GM23338 (cell line): ENCODE data around the gene AGAP5. TPM values are rescaled to one million over a fixed set of nuclear protein-coding genes. Genes with fewer than 3 reads are reported as not detected.

Experiments
- ATAC-seq: fragments of 200-7000 bp; cut with Tn5 transposase; 3 replicates; pipeline ENCODE4 v1.9.1; 2020
- DNase-seq: peaks from one replicate; pipeline ENCODE4 v3.0.0-alpha.2; 2015; ENCODE audit warnings: low spot score
- H2AFZ ChIP-seq: fragments of 200-600 bp; sonication (generic); 2 replicates; pipeline ENCODE4 v1.8.0; 2016; ENCODE audit warnings: antibody characterized with exemption, mild to moderate bottlenecking, moderate library complexity
- H3F3A ChIP-seq: fragments of 200-600 bp; sonication (generic); replicated peaks from 2 replicates; pipeline ENCODE4 v1.8.0; 2017; ENCODE audit warnings: antibody characterized with exemption, mixed run types, low read depth
- H3K27ac ChIP-seq: fragments of 200-600 bp; sonication (generic); 2 replicates; pipeline ENCODE4 v1.6.1; 2016; ENCODE audit warnings: low read depth
- H3K27me3 ChIP-seq: fragments of 200-600 bp; sonication (generic); 2 replicates; pipeline ENCODE4 v1.8.0; 2016; ENCODE audit warnings: mild to moderate bottlenecking, mixed run types, moderate library complexity; ENCODE audit not compliant: insufficient read depth
- H3K36me3 ChIP-seq: fragments of 200-600 bp; sonication (generic); 2 replicates; pipeline ENCODE4 v1.8.0; 2016; ENCODE audit warnings: mild to moderate bottlenecking; ENCODE audit not compliant: insufficient read depth
- H3K4me1 ChIP-seq: fragments of 200-600 bp; sonication (generic); 2 replicates; pipeline ENCODE4 v1.8.0; 2016; ENCODE audit warnings: mild to moderate bottlenecking, moderate library complexity; ENCODE audit not compliant: insufficient read depth
- H3K4me2 ChIP-seq: fragments of 200-600 bp; sonication (generic); 2 replicates; pipeline ENCODE4 v1.7.1; 2017; ENCODE audit warnings: mixed run types
- H3K4me3 ChIP-seq: fragments of 200-600 bp; sonication (generic); 2 replicates; pipeline ENCODE4 v1.6.1; 2016; ENCODE audit warnings: mixed run types
- H3K79me2 ChIP-seq: fragments of 200-600 bp; sonication (generic); replicated peaks from 2 replicates; pipeline ENCODE4 v1.8.0; 2017; ENCODE audit warnings: mild to moderate bottlenecking; ENCODE audit not compliant: insufficient read depth
- H3K9me2 ChIP-seq: fragments of 200-600 bp; sonication (generic); 2 replicates; pipeline ENCODE4 v1.8.0; 2017; ENCODE audit not compliant: insufficient read depth
- H4K20me1 ChIP-seq: fragments of 200-600 bp; sonication (generic); replicated peaks from 2 replicates; pipeline ENCODE4 v1.8.0; 2017; ENCODE audit warnings: mild to moderate bottlenecking; ENCODE audit not compliant: insufficient read depth
- H3K27ac Mint-ChIP-seq: 2 replicates; pipeline ENCODE4 v1.8.0; 2020; ENCODE audit warnings: inconsistent platforms, mild to moderate bottlenecking, moderate library complexity, mixed read lengths
- H3K27me3 Mint-ChIP-seq: 3 replicates; pipeline ENCODE4 v1.8.0; 2022; ENCODE audit warnings: low read depth, mild to moderate bottlenecking, moderate library complexity, mixed read lengths, inconsistent platforms; ENCODE audit not compliant: insufficient read depth, poor library complexity
- H3K36me3 Mint-ChIP-seq: 3 replicates; pipeline ENCODE4 v1.8.0; 2021; ENCODE audit warnings: low read depth, mild to moderate bottlenecking, inconsistent platforms, moderate library complexity, mixed read lengths
- H3K4me1 Mint-ChIP-seq: 3 replicates; pipeline ENCODE4 v1.8.0; 2020; ENCODE audit warnings: mild to moderate bottlenecking, inconsistent platforms, mixed read lengths
- H3K4me3 Mint-ChIP-seq: 3 replicates; pipeline ENCODE4 v1.8.0; 2021; ENCODE audit warnings: moderate library complexity, mild to moderate bottlenecking, inconsistent platforms, mixed read lengths
- H3K9me3 Mint-ChIP-seq: 3 replicates; pipeline ENCODE4 v1.8.0; 2020; ENCODE audit warnings: moderate library complexity, mild to moderate bottlenecking, inconsistent platforms, mixed read lengths
- CREB1 ChIP-seq: fragments of 250-450 bp; sonication (Bioruptor Pico); IDR thresholded peaks from 2 replicates; pipeline ENCODE4 v1.5.0; 2020; ENCODE audit warnings: low read depth, mild to moderate bottlenecking, moderate library complexity
- CTCF ChIP-seq, 2 experiments: fragments of 200-600 bp in 1 of 2; sonication (generic) in 1 of 2; conservative IDR thresholded peaks; 2 replicates each; pipeline versions ENCODE4 v1.5.1 to v1.6.1; 2016 to 2017; ENCODE audit warnings: antibody characterized with exemption in 2 of 2, low read depth in 2 of 2, mild to moderate bottlenecking in 2 of 2, moderate library complexity in 1 of 2
- ETS1 ChIP-seq: IDR thresholded peaks from 2 replicates; pipeline ENCODE4 v1.6.1; 2016; ENCODE audit warnings: antibody characterized with exemption
- EZH2 ChIP-seq: fragments of 200-600 bp; sonication (generic); IDR thresholded peaks from one replicate; pipeline ENCODE4 v1.8.0; 2017; ENCODE audit warnings: antibody characterized with exemption, mild to moderate bottlenecking, low read depth; ENCODE audit not compliant: unreplicated experiment
- EZH2phosphoT487 ChIP-seq: fragments of 200-600 bp; sonication (generic); IDR thresholded peaks from one replicate; pipeline ENCODE4 v1.8.1; 2018; ENCODE audit warnings: antibody characterized with exemption; ENCODE audit not compliant: unreplicated experiment
- JUNB ChIP-seq: IDR thresholded peaks from one replicate; pipeline ENCODE4 v1.6.1; 2016; ENCODE audit warnings: antibody characterized with exemption; ENCODE audit not compliant: unreplicated experiment
- NANOG ChIP-seq: IDR thresholded peaks from 2 replicates; pipeline ENCODE4 v1.6.1; 2016; ENCODE audit warnings: antibody characterized with exemption, borderline replicate concordance
- POLR2AphosphoS5 ChIP-seq: IDR thresholded peaks from 2 replicates; pipeline ENCODE4 v1.6.1; 2016; ENCODE audit warnings: antibody characterized with exemption, low read depth
- REST ChIP-seq: IDR thresholded peaks from one replicate; pipeline ENCODE4 v1.6.1; 2018; ENCODE audit warnings: antibody characterized with exemption; ENCODE audit not compliant: unreplicated experiment
- STAT1 ChIP-seq: IDR thresholded peaks from one replicate; pipeline ENCODE4 v1.6.1; 2016; ENCODE audit warnings: antibody characterized with exemption; ENCODE audit not compliant: unreplicated experiment
- ZNF114 ChIP-seq: fragments of 250-450 bp; sonication (Bioruptor Pico); IDR thresholded peaks from 2 replicates; pipeline ENCODE4 v1.5.0; 2020; ENCODE audit warnings: mild to moderate bottlenecking, moderate library complexity
- ZNF331 ChIP-seq: fragments of 250-450 bp; sonication (Bioruptor Pico); IDR thresholded peaks from 2 replicates; pipeline ENCODE4 v1.5.0; 2020; ENCODE audit warnings: low read depth, mild to moderate bottlenecking, moderate library complexity
- polyA plus RNA-seq: library from polyadenylated mRNA; unstranded; fragments of >200 nt; fragmentation: Nextera tagmentation; extraction: Ambion mirVana; gene quantifications from 2 replicates; pipeline ENCODE4 v1.2.1, GENCODE V29; 2016
- total RNA-seq: library from RNA; depleted of rRNA; stranded (reverse); fragments of >200 nt; shearing (Covaris generic); gene quantifications from 2 replicates; pipeline ENCODE4 v1.2.3, GENCODE V29; 2014

The AGAP5 gene
- total and polyA plus RNA-seq, 2 experiments from 2014 or later: 5.0 to 5.3 TPM

GRCh38 chr10:73734796-73735305 lies 36.9 kb upstream of the AGAP5 start:
- Mint-ChIP-seq H3K9me3 (no peaks in the 10 kb centered on the region), H3K4me1 (0 out of 3 replicates have a peak, but pooled peaks cover 3% of the 10 kb centered on the region), H3K36me3 (peaks cover 10% of the 10 kb centered on the region; the same call in 1 of the 3 replicates), H3K4me3 (no peak overlapping the region), H3K27ac (no peak overlapping the region), H3K27me3 (peaks cover 6% of the 10 kb centered on the region)
- Histone ChIP-seq H3K27ac (no peak overlapping the region), H2AFZ (no peak overlapping the region), H3K4me1 (peaks cover 12% of the 10 kb centered on the region), H3K4me3 (no peak overlapping the region), H3K27me3 (no peaks in the 10 kb centered on the region), H3K36me3 (no peaks in the 10 kb centered on the region), H3K9me2 (no peaks in the 10 kb centered on the region), H3F3A (peaks cover 15% of the 10 kb centered on the region; the same call in 1 of the 2 replicates), H4K20me1 (no peaks in the 10 kb centered on the region), H3K4me2 (no peak overlapping the region), H3K79me2 (peaks cover 8% of the 10 kb centered on the region)
- no peak for DNase-seq
- no peak for TF ChIP-seq EZH2phosphoT487
- ATAC-seq: no peak

DNA sequence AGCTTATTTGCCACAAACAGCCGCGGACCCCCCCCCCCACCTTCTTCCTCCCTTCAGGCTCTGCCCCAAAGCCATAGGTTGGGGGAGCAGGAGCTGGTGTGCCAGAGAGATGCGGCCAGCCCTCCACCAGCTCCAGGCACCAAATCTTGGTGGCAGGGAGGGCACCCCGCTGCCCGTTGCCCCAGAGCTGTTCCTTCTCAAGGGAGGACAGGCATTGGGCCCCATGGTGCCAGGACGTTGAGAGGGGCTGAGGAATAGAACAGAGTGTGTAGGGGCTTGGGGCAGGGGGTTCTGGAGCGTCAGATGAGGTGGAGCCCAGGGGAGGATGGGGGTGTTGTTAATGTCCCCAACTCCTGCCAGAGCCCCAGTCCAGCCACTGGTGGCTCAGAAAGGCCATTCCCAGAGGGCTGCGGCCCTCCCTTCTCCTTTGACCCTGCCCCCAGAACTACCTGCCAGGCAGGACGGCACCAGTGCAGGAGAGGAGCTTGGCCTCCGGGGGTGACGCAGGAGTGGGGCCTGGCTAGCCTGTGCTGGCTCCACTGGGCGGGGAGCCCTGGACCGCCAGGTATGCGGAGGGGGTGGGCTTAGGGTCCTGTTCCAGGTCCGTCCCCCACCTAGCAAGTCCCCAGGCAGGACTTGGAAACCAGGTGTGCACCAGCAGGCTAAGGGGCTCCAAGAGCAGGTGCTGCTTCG lies 36.3 kb upstream of the AGAP5 start:
- H3K9me3 Mint-ChIP-seq: no peaks in the 10 kb centered on the region
- Histone ChIP-seq H3K79me2 (peaks cover 13% of the 10 kb centered on the region), H3K4me1 (peaks cover 12% of the 10 kb centered on the region), H3K27ac (no peak overlapping the region), H3K4me3 (peak overlapping the region; percentile 59), H3K4me2 (peak overlapping the region; percentile 71; the same call in 1 of the 2 replicates), H4K20me1 (no peaks in the 10 kb centered on the region), H3F3A (peaks cover 15% of the 10 kb centered on the region; the same call in 1 of the 2 replicates), H2AFZ (no peak overlapping the region), H3K36me3 (no peaks in the 10 kb centered on the region), H3K9me2 (no peaks in the 10 kb centered on the region), H3K27me3 (no peaks in the 10 kb centered on the region)
- no peak overlapping the region for H3K27ac Mint-ChIP-seq
- DNase-seq (peak; percentile 53), ATAC-seq (peak; percentile 17)
- peaks cover 6% of the 10 kb centered on the region for H3K27me3 Mint-ChIP-seq
- no peak overlapping the region for H3K4me3 Mint-ChIP-seq
- H3K4me1 Mint-ChIP-seq: 0 out of 3 replicates have a peak, but pooled peaks cover 3% of the 10 kb centered on the region
- peaks cover 10% of the 10 kb centered on the region; the same call in 1 of the 3 replicates for H3K36me3 Mint-ChIP-seq
- TF ChIP-seq CREB1 (no peak), JUNB (no peak), POLR2AphosphoS5 (no peak), REST (no peak), EZH2 (no peak), NANOG (no peak), ZNF114 (CRISPR knock-in tag) (no peak), CTCF (conservative IDR thresholded peaks at IDR 0.05; ENCODE audit: low read depth in 2 of 2) (no peak), ETS1 (no peak), EZH2phosphoT487 (no peak), ZNF331 (CRISPR knock-in tag) (no peak), STAT1 (no peak)
